B cell (primary cell): ENCODE data around the gene MLLT3.

Source experiments
- EZH2 ChIP-seq: IDR thresholded peaks from 2 replicates; pipeline ENCODE4 v1.6.1; 2012; ENCODE audit warnings: borderline replicate concordance, low read depth, mild to moderate bottlenecking, moderate library complexity, low read length; ENCODE audit not compliant: insufficient read depth, poor library complexity, severe bottlenecking
- TF ChIP-seq, protein P1 (sequence below): fragments of 200-600 bp; IDR thresholded peaks from one replicate; pipeline ENCODE4 v1.8.0; 2022; ENCODE audit warnings: antibody characterized with exemption, mild to moderate bottlenecking

DNA sequence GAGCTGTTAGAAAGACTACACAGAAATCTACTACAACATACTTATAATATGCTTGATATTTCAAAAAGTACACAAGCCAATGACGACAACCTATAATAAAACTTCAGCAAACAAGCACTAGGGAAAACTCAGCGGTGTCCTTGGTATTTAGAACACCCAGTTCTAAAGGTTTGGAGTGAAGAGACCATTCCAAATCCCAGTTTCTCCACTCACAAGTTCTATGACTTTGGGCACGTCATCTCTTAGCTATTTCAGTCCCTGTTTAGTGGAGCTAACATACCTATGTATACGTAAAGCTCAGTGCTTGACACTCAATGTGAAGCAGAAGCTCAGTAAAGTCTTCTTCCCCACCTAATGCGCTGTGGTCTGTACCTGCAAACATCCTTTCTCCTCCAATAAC is 52.8 kb downstream of the MLLT3 start:
- TF ChIP-seq, protein P1, sequence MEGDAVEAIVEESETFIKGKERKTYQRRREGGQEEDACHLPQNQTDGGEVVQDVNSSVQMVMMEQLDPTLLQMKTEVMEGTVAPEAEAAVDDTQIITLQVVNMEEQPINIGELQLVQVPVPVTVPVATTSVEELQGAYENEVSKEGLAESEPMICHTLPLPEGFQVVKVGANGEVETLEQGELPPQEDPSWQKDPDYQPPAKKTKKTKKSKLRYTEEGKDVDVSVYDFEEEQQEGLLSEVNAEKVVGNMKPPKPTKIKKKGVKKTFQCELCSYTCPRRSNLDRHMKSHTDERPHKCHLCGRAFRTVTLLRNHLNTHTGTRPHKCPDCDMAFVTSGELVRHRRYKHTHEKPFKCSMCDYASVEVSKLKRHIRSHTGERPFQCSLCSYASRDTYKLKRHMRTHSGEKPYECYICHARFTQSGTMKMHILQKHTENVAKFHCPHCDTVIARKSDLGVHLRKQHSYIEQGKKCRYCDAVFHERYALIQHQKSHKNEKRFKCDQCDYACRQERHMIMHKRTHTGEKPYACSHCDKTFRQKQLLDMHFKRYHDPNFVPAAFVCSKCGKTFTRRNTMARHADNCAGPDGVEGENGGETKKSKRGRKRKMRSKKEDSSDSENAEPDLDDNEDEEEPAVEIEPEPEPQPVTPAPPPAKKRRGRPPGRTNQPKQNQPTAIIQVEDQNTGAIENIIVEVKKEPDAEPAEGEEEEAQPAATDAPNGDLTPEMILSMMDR: no peak
- TF ChIP-seq EZH2: no peak
